HG02885 (cell line): Measurements from ENCODE around the gene PCDH9.

Experiments used
- ATAC-seq: cut with Tn5 transposase; IDR thresholded peaks from one replicate; pipeline ENCODE4 v1.9.1; 2021; ENCODE audit warnings: mild to moderate bottlenecking; ENCODE audit not compliant: unreplicated experiment, poor library complexity

The PCDH9 gene

GRCh38 chr13:67226696-67227095 lies 3.4 kb downstream of the PCDH9 start:
- no peak for ATAC-seq

- ATAC-seq, result no peak
Observed at GRCh38 chr13:67225252-67226159, 4.6 kb downstream of the PCDH9 start.

GRCh38 chr13:67224148-67224846 lies 5.8 kb downstream of the PCDH9 start:
- ATAC-seq, result peak; percentile 66

GRCh38 chr13:67223742-67224141 lies 6.4 kb downstream of the PCDH9 start:
- ATAC-seq, result no peak

- ATAC-seq, result no peak
Observed at GRCh38 chr13:67223024-67223423, 7.1 kb downstream of the PCDH9 start.

GRCh38 chr13:67221630-67222226 lies 8.4 kb downstream of the PCDH9 start:
- ATAC-seq, result no peak

GRCh38 chr13:67219113-67219512 lies 11.0 kb downstream of the PCDH9 start:
- ATAC-seq, result no peak

- ATAC-seq, result no peak
Observed at GRCh38 chr13:67217880-67218279, 12.3 kb downstream of the PCDH9 start.

- ATAC-seq, result no peak
Observed at GRCh38 chr13:67216864-67217263, 13.3 kb downstream of the PCDH9 start.

GRCh38 chr13:67210208-67210607 lies 19.9 kb downstream of the PCDH9 start:
- no peak for ATAC-seq

GRCh38 chr13:67208552-67208951 lies 21.6 kb downstream of the PCDH9 start:
- ATAC-seq, result no peak

GRCh38 chr13:67204764-67205163 lies 25.4 kb downstream of the PCDH9 start:
- ATAC-seq, result no peak

GRCh38 chr13:67200605-67201004 lies 29.5 kb downstream of the PCDH9 start:
- ATAC-seq, result no peak

- ATAC-seq, result no peak
Observed at GRCh38 chr13:67200183-67200582, 30.0 kb downstream of the PCDH9 start.

GRCh38 chr13:67197704-67198103 lies 32.4 kb downstream of the PCDH9 start:
- ATAC-seq, result no peak

GRCh38 chr13:67193979-67194378 lies 36.2 kb downstream of the PCDH9 start:
- ATAC-seq, result no peak

- no peak for ATAC-seq
Observed at GRCh38 chr13:67192751-67193150, 37.4 kb downstream of the PCDH9 start.

- no peak for ATAC-seq
Observed at GRCh38 chr13:67186995-67187569, 43.1 kb downstream of the PCDH9 start.

- ATAC-seq, result no peak
Observed at GRCh38 chr13:67184247-67184646, 45.9 kb downstream of the PCDH9 start.

GRCh38 chr13:67183151-67183550 lies 47.0 kb downstream of the PCDH9 start:
- no peak for ATAC-seq
